ENCODE measurements around the gene RINT1. TPM values are rescaled to one million over a fixed set of nuclear protein-coding genes. Genes with fewer than 3 reads are reported as not detected.
A peak's percentile ranks its signal among the peaks of the same experiment; 100 is the strongest.

The RINT1 gene
- total and polyA plus RNA-seq, 2 of the 13 experiments (the other 11 are each of a cell fraction or from before 2014, with no cell fraction given) = 14.7 to 19.3 TPM

- TF ChIP-seq RERE (CRISPR knock-in tag; IDR thresholded peaks at IDR 0.05; ENCODE audit: low read depth) = 0 out of 2 replicates have a peak, but pooled peaks have one; percentile 54
- peak; percentile 88 for TF ChIP-seq HDAC1 (CRISPR knock-in tag; IDR thresholded peaks at IDR 0.05)
- peak; percentile 91 for TF ChIP-seq ZNF274 (CRISPR knock-in tag; IDR thresholded peaks at IDR 0.05)
- peak; percentile 68 for TF ChIP-seq NR0B2 (CRISPR knock-in tag; IDR thresholded peaks at IDR 0.05)
- peak; percentile 53; the same call in 1 of the 2 replicates for TF ChIP-seq ZBED4 (CRISPR knock-in tag; IDR thresholded peaks at IDR 0.05; ENCODE audit: borderline replicate concordance)
- peak; percentile 31; the same call in 1 of the 2 replicates for TF ChIP-seq CAMTA2 (CRISPR knock-in tag; IDR thresholded peaks at IDR 0.05; ENCODE audit: borderline replicate concordance)
- TF ChIP-seq NFAT5 (CRISPR knock-in tag; IDR thresholded peaks at IDR 0.05) = peak; percentile 88; the same call in 1 of the 2 replicates
- no peak for TF ChIP-seq PCBP1 (IDR thresholded peaks at IDR 0.05; ENCODE audit: borderline replicate concordance, low read depth, low read length)
- TF ChIP-seq IKZF4 (CRISPR knock-in tag; IDR thresholded peaks at IDR 0.05; ENCODE audit: borderline replicate concordance, low read depth, not compliant biosample characterization) = no peak
Measured at GRCh38 chr7:105531792-105532671, at the start of gene RINT1 (continued).
